ENCODE data around the gene SLC2A2.

SLC2A2 gene

DNA sequence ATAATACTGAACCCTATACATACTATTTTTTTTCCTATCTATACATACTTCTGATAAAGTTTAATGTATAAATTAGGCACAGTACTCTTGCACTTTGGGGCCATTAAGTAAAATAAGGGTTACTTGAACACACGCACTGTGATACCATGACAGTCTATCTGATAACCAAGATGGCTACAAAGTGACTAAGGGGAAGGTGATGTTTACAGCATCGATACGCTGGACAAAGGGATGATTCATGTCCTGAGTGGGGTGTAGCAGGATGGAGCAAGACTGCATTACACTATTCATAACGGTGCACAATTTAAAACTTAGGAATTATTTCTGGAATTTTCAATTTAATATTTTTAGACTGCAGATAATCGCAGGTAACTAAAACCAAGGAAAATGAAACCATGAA, 30.0 kb upstream of the SLC2A2 start:
- Histone ChIP-seq H3K4me3 (ENCODE audit: low read depth, low read length) (no peak overlapping the region), H3K27me3 (ENCODE audit: control insufficient read depth, insufficient read depth, low read length) (no peaks in the 10 kb centered on the region), H3K4me1 (ENCODE audit: control insufficient read depth, insufficient read depth, low read length) (peaks cover 8% of the 10 kb centered on the region), H3K9me3 (ENCODE audit: control insufficient read depth, insufficient read depth, low read length) (no peaks in the 10 kb centered on the region), H3K9ac (ENCODE audit: low read depth, low read length) (no peak overlapping the region), H3K36me3 (ENCODE audit: control insufficient read depth, insufficient read depth, low read length) (no peaks in the 10 kb centered on the region), H3K27ac (ENCODE audit: low read depth, low read length) (no peak overlapping the region)

DNA sequence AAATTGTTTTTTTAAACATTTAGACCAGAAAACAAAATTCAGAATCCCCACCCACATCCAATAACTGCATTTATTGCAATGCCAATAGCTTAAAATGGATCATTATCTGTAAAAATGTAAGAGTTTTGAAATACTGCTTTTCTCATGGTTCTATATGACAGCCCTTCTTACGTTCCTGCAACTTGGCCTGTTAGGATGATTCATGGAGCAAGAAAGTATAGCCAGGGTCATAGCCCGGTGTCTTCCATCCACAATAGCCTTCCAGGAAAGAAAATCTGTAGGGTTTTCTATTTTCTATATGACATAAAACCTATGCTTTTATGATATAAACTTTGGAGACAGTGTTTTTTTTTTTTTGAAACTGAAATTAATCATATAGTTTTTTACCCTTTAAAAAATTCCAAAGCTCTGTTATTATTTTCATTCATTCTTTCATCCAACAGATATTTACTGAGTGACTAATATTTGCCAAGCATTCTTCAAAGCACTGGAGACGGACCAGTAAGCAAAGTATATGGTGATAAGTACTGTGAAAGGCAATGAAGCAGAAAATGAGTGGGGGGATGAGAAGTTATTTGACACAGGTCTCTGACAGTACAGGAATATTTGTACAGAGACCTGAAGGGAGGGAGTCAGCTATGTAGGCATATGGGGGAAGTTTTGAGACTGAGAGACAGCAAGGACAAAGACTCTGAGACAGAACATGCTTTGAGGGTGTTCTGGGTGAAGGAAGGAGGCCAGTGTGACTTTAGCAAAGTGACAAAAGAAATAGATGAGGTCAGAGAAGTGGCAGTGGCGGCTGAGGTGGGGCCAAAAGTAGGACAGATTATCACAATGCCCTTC, 29.0 kb upstream of the SLC2A2 start:
- H3K4me3 ChIP-seq (ENCODE audit: low read depth, low read length), result no peak overlapping the region
- no peak overlapping the region for H3K27ac ChIP-seq (ENCODE audit: low read depth, low read length)
- H3K9ac ChIP-seq (ENCODE audit: low read depth, low read length), result no peak overlapping the region
- no peaks in the 10 kb centered on the region for H3K4me1 ChIP-seq (ENCODE audit: control insufficient read depth, insufficient read depth, low read length)
- no peaks in the 10 kb centered on the region for H3K36me3 ChIP-seq (ENCODE audit: control insufficient read depth, insufficient read depth, low read length)
- H3K9me3 ChIP-seq (ENCODE audit: control insufficient read depth, insufficient read depth, low read length), result no peaks in the 10 kb centered on the region
- no peaks in the 10 kb centered on the region for H3K27me3 ChIP-seq (ENCODE audit: control insufficient read depth, insufficient read depth, low read length)

- H3K36me3 ChIP-seq (ENCODE audit: control insufficient read depth, insufficient read depth, low read length), result no peaks in the 10 kb centered on the region
- H3K4me1 ChIP-seq (ENCODE audit: control insufficient read depth, insufficient read depth, low read length), result no peaks in the 10 kb centered on the region
- H3K27me3 ChIP-seq (ENCODE audit: control insufficient read depth, insufficient read depth, low read length), result no peaks in the 10 kb centered on the region
- H3K4me3 ChIP-seq (ENCODE audit: low read depth, low read length), result no peak overlapping the region
- no peak overlapping the region for H3K27ac ChIP-seq (ENCODE audit: low read depth, low read length)
- H3K9me3 ChIP-seq (ENCODE audit: control insufficient read depth, insufficient read depth, low read length), result no peaks in the 10 kb centered on the region
- H3K9ac ChIP-seq (ENCODE audit: low read depth, low read length), result no peak overlapping the region
These were observed 28.4 kb upstream of the SLC2A2 start for GRCh38 chr3:171054921-171055320.

DNA sequence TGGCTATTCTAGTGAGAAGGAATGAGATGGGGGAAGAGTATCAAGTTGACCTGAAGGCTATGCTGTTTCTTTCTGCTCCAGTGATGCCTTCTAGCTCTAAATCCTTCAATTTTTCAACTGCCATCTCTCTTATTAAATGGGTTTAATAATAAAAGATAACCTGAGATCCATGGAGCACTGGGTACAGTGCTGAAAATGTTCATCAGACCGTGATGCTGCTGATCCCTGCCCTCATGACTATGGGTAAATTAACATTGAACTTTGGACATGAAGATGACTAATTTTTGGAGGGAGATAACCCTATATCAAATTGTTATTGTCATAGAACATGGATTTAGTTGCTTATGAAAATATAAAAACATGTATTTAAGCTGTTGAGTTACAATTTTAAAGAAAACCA, 27.7 kb upstream of the SLC2A2 start:
- H3K36me3 ChIP-seq (ENCODE audit: control insufficient read depth, insufficient read depth, low read length), result no peaks in the 10 kb centered on the region
- no peaks in the 10 kb centered on the region for H3K27me3 ChIP-seq (ENCODE audit: control insufficient read depth, insufficient read depth, low read length)
- H3K9me3 ChIP-seq (ENCODE audit: control insufficient read depth, insufficient read depth, low read length), result no peaks in the 10 kb centered on the region
- no peak overlapping the region for H3K9ac ChIP-seq (ENCODE audit: low read depth, low read length)
- no peak overlapping the region for H3K4me3 ChIP-seq (ENCODE audit: low read depth, low read length)
- H3K27ac ChIP-seq (ENCODE audit: low read depth, low read length), result no peak overlapping the region
- H3K4me1 ChIP-seq (ENCODE audit: control insufficient read depth, insufficient read depth, low read length), result 0 out of 2 replicates have a peak, but pooled peaks cover 4% of the 10 kb centered on the region

- Histone ChIP-seq H3K4me1 (ENCODE audit: control insufficient read depth, insufficient read depth, low read length) (0 out of 2 replicates have a peak, but pooled peaks cover 4% of the 10 kb centered on the region), H3K27me3 (ENCODE audit: control insufficient read depth, insufficient read depth, low read length) (no peaks in the 10 kb centered on the region), H3K9me3 (ENCODE audit: control insufficient read depth, insufficient read depth, low read length) (no peaks in the 10 kb centered on the region), H3K4me3 (ENCODE audit: low read depth, low read length) (no peak overlapping the region), H3K27ac (ENCODE audit: low read depth, low read length) (no peak overlapping the region), H3K9ac (ENCODE audit: low read depth, low read length) (no peak overlapping the region), H3K36me3 (ENCODE audit: control insufficient read depth, insufficient read depth, low read length) (no peaks in the 10 kb centered on the region)
These were observed 23.4 kb upstream of the SLC2A2 start for GRCh38 chr3:171049861-171050444.

DNA sequence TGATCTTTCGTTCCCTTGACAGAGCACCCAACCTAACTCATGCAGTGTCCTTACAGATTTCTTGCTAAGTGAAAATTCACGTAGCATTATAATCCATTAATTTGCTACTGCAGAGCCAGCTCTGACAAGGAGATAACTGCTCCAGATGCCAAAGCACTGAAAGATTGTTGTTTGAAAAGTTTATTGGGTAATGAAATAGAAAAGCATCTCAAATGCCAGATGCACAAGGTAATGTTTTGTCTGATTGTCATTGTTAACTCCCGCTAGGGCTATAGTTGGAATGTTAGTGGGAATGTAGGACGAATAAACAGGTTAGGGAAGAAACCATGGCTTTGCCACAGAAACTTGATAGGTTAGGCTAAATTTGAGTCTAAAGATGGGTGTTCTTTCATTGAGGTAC, 20.2 kb upstream of the SLC2A2 start:
- no peak overlapping the region for H3K9ac ChIP-seq (ENCODE audit: low read depth, low read length)
- peaks cover 9% of the 10 kb centered on the region; the same call in 1 of the 2 replicates for H3K4me1 ChIP-seq (ENCODE audit: control insufficient read depth, insufficient read depth, low read length)
- H3K27ac ChIP-seq (ENCODE audit: low read depth, low read length), result no peak overlapping the region
- no peaks in the 10 kb centered on the region for H3K36me3 ChIP-seq (ENCODE audit: control insufficient read depth, insufficient read depth, low read length)
- H3K9me3 ChIP-seq (ENCODE audit: control insufficient read depth, insufficient read depth, low read length), result no peaks in the 10 kb centered on the region
- H3K27me3 ChIP-seq (ENCODE audit: control insufficient read depth, insufficient read depth, low read length), result no peaks in the 10 kb centered on the region
- H3K4me3 ChIP-seq (ENCODE audit: low read depth, low read length), result no peak overlapping the region

- Histone ChIP-seq H3K9me3 (ENCODE audit: control insufficient read depth, insufficient read depth, low read length) (no peaks in the 10 kb centered on the region), H3K4me3 (ENCODE audit: low read depth, low read length) (no peak overlapping the region), H3K27me3 (ENCODE audit: control insufficient read depth, insufficient read depth, low read length) (no peaks in the 10 kb centered on the region), H3K4me1 (ENCODE audit: control insufficient read depth, insufficient read depth, low read length) (peaks cover 9% of the 10 kb centered on the region; the same call in 1 of the 2 replicates), H3K27ac (ENCODE audit: low read depth, low read length) (no peak overlapping the region), H3K9ac (ENCODE audit: low read depth, low read length) (no peak overlapping the region), H3K36me3 (ENCODE audit: control insufficient read depth, insufficient read depth, low read length) (no peaks in the 10 kb centered on the region)
These were observed 18.6 kb upstream of the SLC2A2 start for GRCh38 chr3:171044835-171045793.

DNA sequence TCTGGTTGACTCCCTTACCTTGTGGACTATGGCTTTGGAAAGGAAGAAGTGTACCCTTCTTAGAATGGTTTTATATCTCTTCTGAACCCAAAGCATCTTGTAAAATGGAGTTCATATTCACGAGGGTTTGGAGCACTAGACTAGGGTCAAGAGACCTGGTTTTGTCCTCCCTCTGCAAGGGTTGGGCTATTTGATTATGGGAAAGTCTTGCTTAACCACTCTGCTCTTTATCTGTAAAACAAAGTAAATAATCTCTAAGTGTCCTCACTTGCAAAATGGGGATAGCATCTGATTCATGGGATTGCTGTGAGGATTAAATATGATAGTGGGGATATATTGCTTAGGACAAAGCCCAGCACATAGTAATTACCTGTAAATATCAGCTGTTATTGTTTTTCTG, 17.9 kb upstream of the SLC2A2 start:
- H3K27ac ChIP-seq (ENCODE audit: low read depth, low read length), result no peak overlapping the region
- H3K36me3 ChIP-seq (ENCODE audit: control insufficient read depth, insufficient read depth, low read length), result no peaks in the 10 kb centered on the region
- no peak overlapping the region for H3K9ac ChIP-seq (ENCODE audit: low read depth, low read length)
- H3K27me3 ChIP-seq (ENCODE audit: control insufficient read depth, insufficient read depth, low read length), result no peaks in the 10 kb centered on the region
- no peaks in the 10 kb centered on the region for H3K9me3 ChIP-seq (ENCODE audit: control insufficient read depth, insufficient read depth, low read length)
- H3K4me3 ChIP-seq (ENCODE audit: low read depth, low read length), result no peak overlapping the region
- peaks cover 6% of the 10 kb centered on the region; the same call in 1 of the 2 replicates for H3K4me1 ChIP-seq (ENCODE audit: control insufficient read depth, insufficient read depth, low read length)

DNA sequence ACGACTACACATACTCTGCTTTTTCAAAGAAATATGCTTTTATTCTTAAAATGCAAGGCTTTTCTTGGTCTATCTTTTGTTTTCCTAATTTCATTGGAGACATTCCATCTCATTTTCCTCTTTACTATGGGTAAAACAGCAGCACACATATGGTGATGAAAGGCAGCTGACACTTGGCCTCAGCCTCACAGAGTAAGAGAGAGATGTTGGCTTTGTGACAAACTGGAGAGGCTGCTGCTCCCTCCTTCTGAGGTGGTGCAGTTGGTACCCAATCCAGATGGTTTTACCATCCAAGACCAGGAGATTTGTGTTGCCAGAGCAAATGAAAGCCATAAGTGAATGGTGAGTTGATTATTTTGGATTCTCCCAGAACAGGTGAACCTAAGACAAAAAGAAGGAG, 13.2 kb upstream of the SLC2A2 start:
- no peaks in the 10 kb centered on the region for H3K9me3 ChIP-seq (ENCODE audit: control insufficient read depth, insufficient read depth, low read length)
- H3K36me3 ChIP-seq (ENCODE audit: control insufficient read depth, insufficient read depth, low read length), result no peaks in the 10 kb centered on the region
- H3K27ac ChIP-seq (ENCODE audit: low read depth, low read length), result no peak overlapping the region
- H3K27me3 ChIP-seq (ENCODE audit: control insufficient read depth, insufficient read depth, low read length), result no peaks in the 10 kb centered on the region
- H3K4me3 ChIP-seq (ENCODE audit: low read depth, low read length), result no peak overlapping the region
- H3K4me1 ChIP-seq (ENCODE audit: control insufficient read depth, insufficient read depth, low read length), result peaks cover 5% of the 10 kb centered on the region; the same call in 1 of the 2 replicates
- H3K9ac ChIP-seq (ENCODE audit: low read depth, low read length), result no peak overlapping the region

GRCh38 chr3:171038342-171038741, 11.8 kb upstream of the SLC2A2 start:
- Histone ChIP-seq H3K9ac (ENCODE audit: low read depth, low read length) (no peak overlapping the region), H3K27ac (ENCODE audit: low read depth, low read length) (no peak overlapping the region), H3K4me1 (ENCODE audit: control insufficient read depth, insufficient read depth, low read length) (peaks cover 5% of the 10 kb centered on the region; the same call in 1 of the 2 replicates), H3K27me3 (ENCODE audit: control insufficient read depth, insufficient read depth, low read length) (no peaks in the 10 kb centered on the region), H3K4me3 (ENCODE audit: low read depth, low read length) (no peak overlapping the region), H3K36me3 (ENCODE audit: control insufficient read depth, insufficient read depth, low read length) (no peaks in the 10 kb centered on the region), H3K9me3 (ENCODE audit: control insufficient read depth, insufficient read depth, low read length) (no peaks in the 10 kb centered on the region)

Measured in HUES48 (cell line).